Measurements from ENCODE around the gene ANKS1B. TPM values are rescaled to one million over a fixed set of nuclear protein-coding genes. Genes with fewer than 3 reads are reported as not detected.

ANKS1B gene
- total RNA-seq, 1 experiment from 2014 or later: 0.61 TPM

- H3K27me3 Mint-ChIP-seq (ENCODE audit: insufficient read depth, unreplicated experiment): peaks cover 5% of the 10 kb centered on the region
- TF ChIP-seq CTCF (IDR thresholded peaks at IDR 0.05; ENCODE audit: insufficient read depth in 1 of 2, low read depth in 1 of 2, low read length in 1 of 2, severe bottlenecking in 1 of 2, unreplicated experiment in 1 of 2): no peak
- no TSS peak for BruUV-seq (replicated peaks)
- CTCF ChIA-PET: no interaction called here
- no peaks in the 10 kb centered on the region for H3K9me3 Mint-ChIP-seq (ENCODE audit: unreplicated experiment)
- H3K27ac Mint-ChIP-seq (ENCODE audit: unreplicated experiment): no peak overlapping the region
- POLR2A ChIA-PET: no interaction called here
- H3K27me3 ChIP-seq (replicated peaks; ENCODE audit: control insufficient read depth, insufficient read depth, low read length): no peaks in the 10 kb centered on the region
- intact Hi-C loops (cut with micrococcal nuclease; ENCODE audit: unreplicated experiment): no loop called here
- no peaks in the 10 kb centered on the region for H3K4me1 ChIP-seq
- H3K9me3 ChIP-seq: no peaks in the 10 kb centered on the region
- DNase-seq: no peak
- no peak overlapping the region for H3K4me3 ChIP-seq (ENCODE audit: low read depth, low read length)
- no peaks in the 10 kb centered on the region for H3K36me3 ChIP-seq (ENCODE audit: control insufficient read depth, insufficient read depth, low read length)
- no peak overlapping the region for H3K4me3 Mint-ChIP-seq (ENCODE audit: unreplicated experiment)
- peaks cover 12% of the 10 kb centered on the region for H3K4me1 Mint-ChIP-seq (ENCODE audit: low read depth, unreplicated experiment)
- H3K36me3 Mint-ChIP-seq (ENCODE audit: insufficient read depth, unreplicated experiment): no peaks in the 10 kb centered on the region
Observed at GRCh38 chr12:99260456-99260996, 724.2 kb downstream of the ANKS1B start.

- POLR2A ChIA-PET: no interaction called here
- Mint-ChIP-seq H3K4me3 (ENCODE audit: unreplicated experiment) (no peak overlapping the region), H3K4me1 (ENCODE audit: low read depth, unreplicated experiment) (peaks cover 12% of the 10 kb centered on the region), H3K9me3 (ENCODE audit: unreplicated experiment) (no peaks in the 10 kb centered on the region), H3K27ac (ENCODE audit: unreplicated experiment) (no peak overlapping the region), H3K36me3 (ENCODE audit: insufficient read depth, unreplicated experiment) (no peaks in the 10 kb centered on the region), H3K27me3 (ENCODE audit: insufficient read depth, unreplicated experiment) (peaks cover 5% of the 10 kb centered on the region)
- Histone ChIP-seq H3K9me3 (no peaks in the 10 kb centered on the region), H3K27me3 (replicated peaks; ENCODE audit: control insufficient read depth, insufficient read depth, low read length) (no peaks in the 10 kb centered on the region), H3K4me1 (no peaks in the 10 kb centered on the region), H3K4me3 (ENCODE audit: low read depth, low read length) (no peak overlapping the region), H3K36me3 (ENCODE audit: control insufficient read depth, insufficient read depth, low read length) (no peaks in the 10 kb centered on the region)
- intact Hi-C loops (cut with micrococcal nuclease; ENCODE audit: unreplicated experiment): loop anchor here (10.0 kb wide), 1 partner anchor 214 kb away; no protein-coding TSS in a partner anchor
- CTCF ChIA-PET: no interaction called here
- BruUV-seq (replicated peaks): no TSS peak
- no peak for TF ChIP-seq CTCF (IDR thresholded peaks at IDR 0.05; ENCODE audit: insufficient read depth in 1 of 2, low read depth in 1 of 2, low read length in 1 of 2, severe bottlenecking in 1 of 2, unreplicated experiment in 1 of 2)
- no peak for DNase-seq
Observed at GRCh38 chr12:99259040-99259934, 725.4 kb downstream of the ANKS1B start.

GRCh38 chr12:99257672-99258071 lies 727.1 kb downstream of the ANKS1B start:
- DNase-seq: no peak
- Mint-ChIP-seq H3K27me3 (ENCODE audit: insufficient read depth, unreplicated experiment) (peaks cover 5% of the 10 kb centered on the region), H3K9me3 (ENCODE audit: unreplicated experiment) (no peaks in the 10 kb centered on the region), H3K4me3 (ENCODE audit: unreplicated experiment) (no peak overlapping the region), H3K4me1 (ENCODE audit: low read depth, unreplicated experiment) (peaks cover 12% of the 10 kb centered on the region), H3K27ac (ENCODE audit: unreplicated experiment) (no peak overlapping the region), H3K36me3 (ENCODE audit: insufficient read depth, unreplicated experiment) (no peaks in the 10 kb centered on the region)
- ChIA-PET POLR2A (no interaction called here), CTCF (no interaction called here)
- Histone ChIP-seq H3K4me3 (ENCODE audit: low read depth, low read length) (no peak overlapping the region), H3K9me3 (no peaks in the 10 kb centered on the region), H3K27me3 (replicated peaks; ENCODE audit: control insufficient read depth, insufficient read depth, low read length) (no peaks in the 10 kb centered on the region), H3K4me1 (no peaks in the 10 kb centered on the region), H3K36me3 (ENCODE audit: control insufficient read depth, insufficient read depth, low read length) (no peaks in the 10 kb centered on the region)
- BruUV-seq (replicated peaks): no TSS peak
- no peak for TF ChIP-seq CTCF (IDR thresholded peaks at IDR 0.05; ENCODE audit: insufficient read depth in 1 of 2, low read depth in 1 of 2, low read length in 1 of 2, severe bottlenecking in 1 of 2, unreplicated experiment in 1 of 2)
- intact Hi-C loops (cut with micrococcal nuclease; ENCODE audit: unreplicated experiment): loop anchor here (10.0 kb wide), 1 partner anchor 213 kb away; no protein-coding TSS in a partner anchor

Data from Caco-2 (cell line).